BJ (cell line): ENCODE measurements around the gene BCAS1. TPM values are rescaled to one million over a fixed set of nuclear protein-coding genes. Genes with fewer than 3 reads are reported as not detected.
A peak's percentile ranks its signal among the peaks of the same experiment; 100 is the strongest.

Experiments
- CTCF ChIA-PET: fragments of 350-600 bp; formaldehyde crosslinking; extraction: SDS; loops from one replicate; lab custom pipeline; 2021; ENCODE audit warnings: antibody characterized with exemption, inconsistent platforms; lab: Yijun Ruan, JAX
- POLR2A ChIA-PET: fragments of 300-600 bp; sonication (Branson Sonifier 250); formaldehyde crosslinking; extraction: SDS; loops from one replicate; lab custom pipeline; 2021; ENCODE audit warnings: antibody characterized with exemption; lab: Charles Lee
- DNase-seq: peaks from one replicate; pipeline ENCODE4 v3.0.0-alpha.2; 2011; ENCODE audit warnings: low read depth
- H3K27me3 ChIP-seq: 2 replicates; pipeline ENCODE4 v1.6.0; 2011; ENCODE audit warnings: low read length; ENCODE audit not compliant: control insufficient read depth, insufficient read depth
- H3K36me3 ChIP-seq: 2 replicates; pipeline ENCODE4 v1.5.1; 2011; ENCODE audit warnings: low read length; ENCODE audit not compliant: control insufficient read depth, insufficient read depth
- H3K4me3 ChIP-seq: 2 replicates; pipeline ENCODE4 v1.5.1; 2011; ENCODE audit warnings: low read depth, mild to moderate bottlenecking, control low read depth, low read length
- polyA plus RNA-seq: library from polyadenylated mRNA; depleted of rRNA; stranded (reverse); fragments of >200 nt; gene quantifications from 2 replicates; pipeline ENCODE4 v1.2.3, GENCODE V29; 2011
- TF ChIP-seq, protein P1 (sequence below): IDR thresholded peaks from 2 replicates; pipeline ENCODE4 v1.5.1; 2011; ENCODE audit warnings: low read depth, mild to moderate bottlenecking, control low read depth, inconsistent platforms, low read length, moderate library complexity; ENCODE audit not compliant: insufficient read depth

Gene BCAS1
- polyA plus RNA-seq, 1 experiment = not detected

DNA sequence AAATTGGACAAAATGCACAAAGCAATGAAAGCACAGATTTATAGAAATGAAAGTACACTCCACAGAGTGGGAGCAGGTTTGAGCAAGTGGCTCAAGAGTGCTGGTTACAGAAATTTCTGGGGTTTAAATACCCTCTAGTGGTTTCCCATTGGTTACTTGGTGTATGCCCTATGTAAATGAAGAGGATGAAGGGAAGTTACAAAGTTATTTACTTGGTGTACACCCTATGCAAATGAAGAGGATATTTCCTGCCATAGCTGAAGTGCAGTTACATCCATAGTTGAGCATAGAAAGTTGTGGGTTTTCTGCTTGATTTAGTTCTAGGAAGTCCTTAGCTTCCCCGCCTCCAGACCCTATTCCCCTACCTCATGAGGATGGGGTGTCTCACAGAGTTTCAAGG lies 22.7 kb downstream of the BCAS1 start:
- no peaks in the 10 kb centered on the region for H3K36me3 ChIP-seq
- POLR2A ChIA-PET = no interaction called here
- H3K27me3 ChIP-seq = no peaks in the 10 kb centered on the region
- CTCF ChIA-PET = no interaction called here
- no peak overlapping the region for H3K4me3 ChIP-seq
- TF ChIP-seq, protein P1, sequence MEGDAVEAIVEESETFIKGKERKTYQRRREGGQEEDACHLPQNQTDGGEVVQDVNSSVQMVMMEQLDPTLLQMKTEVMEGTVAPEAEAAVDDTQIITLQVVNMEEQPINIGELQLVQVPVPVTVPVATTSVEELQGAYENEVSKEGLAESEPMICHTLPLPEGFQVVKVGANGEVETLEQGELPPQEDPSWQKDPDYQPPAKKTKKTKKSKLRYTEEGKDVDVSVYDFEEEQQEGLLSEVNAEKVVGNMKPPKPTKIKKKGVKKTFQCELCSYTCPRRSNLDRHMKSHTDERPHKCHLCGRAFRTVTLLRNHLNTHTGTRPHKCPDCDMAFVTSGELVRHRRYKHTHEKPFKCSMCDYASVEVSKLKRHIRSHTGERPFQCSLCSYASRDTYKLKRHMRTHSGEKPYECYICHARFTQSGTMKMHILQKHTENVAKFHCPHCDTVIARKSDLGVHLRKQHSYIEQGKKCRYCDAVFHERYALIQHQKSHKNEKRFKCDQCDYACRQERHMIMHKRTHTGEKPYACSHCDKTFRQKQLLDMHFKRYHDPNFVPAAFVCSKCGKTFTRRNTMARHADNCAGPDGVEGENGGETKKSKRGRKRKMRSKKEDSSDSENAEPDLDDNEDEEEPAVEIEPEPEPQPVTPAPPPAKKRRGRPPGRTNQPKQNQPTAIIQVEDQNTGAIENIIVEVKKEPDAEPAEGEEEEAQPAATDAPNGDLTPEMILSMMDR = no peak
- no peak for DNase-seq

DNA sequence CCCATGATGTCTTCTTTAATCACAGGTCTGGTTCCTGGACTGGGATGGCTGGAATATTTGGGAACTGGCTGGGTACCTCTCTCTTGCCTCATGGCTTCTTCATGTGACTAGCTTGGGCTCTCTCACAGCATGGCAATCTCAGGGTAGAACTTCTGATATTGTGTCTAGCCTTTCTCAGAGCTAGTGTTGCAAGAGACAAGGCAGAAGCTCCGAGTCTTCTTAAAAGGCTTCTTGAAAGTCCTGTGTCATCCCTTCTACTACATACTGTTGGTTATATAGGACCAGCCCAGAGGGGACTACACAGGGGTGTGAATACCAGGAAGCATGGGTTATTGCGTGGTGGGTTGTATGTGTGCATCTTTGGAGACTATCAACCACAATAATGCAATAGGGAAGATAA lies 23.3 kb downstream of the BCAS1 start:
- no peaks in the 10 kb centered on the region for H3K27me3 ChIP-seq
- H3K4me3 ChIP-seq = no peak overlapping the region
- ChIA-PET CTCF (interaction anchor here (0.7 kb wide), 1 partner anchor 9 kb away, joined by 3 read pairs; no protein-coding TSS in a partner anchor), POLR2A (no interaction called here)
- H3K36me3 ChIP-seq = no peaks in the 10 kb centered on the region
- TF ChIP-seq, protein P1 = no peak
- no peak for DNase-seq

DNA sequence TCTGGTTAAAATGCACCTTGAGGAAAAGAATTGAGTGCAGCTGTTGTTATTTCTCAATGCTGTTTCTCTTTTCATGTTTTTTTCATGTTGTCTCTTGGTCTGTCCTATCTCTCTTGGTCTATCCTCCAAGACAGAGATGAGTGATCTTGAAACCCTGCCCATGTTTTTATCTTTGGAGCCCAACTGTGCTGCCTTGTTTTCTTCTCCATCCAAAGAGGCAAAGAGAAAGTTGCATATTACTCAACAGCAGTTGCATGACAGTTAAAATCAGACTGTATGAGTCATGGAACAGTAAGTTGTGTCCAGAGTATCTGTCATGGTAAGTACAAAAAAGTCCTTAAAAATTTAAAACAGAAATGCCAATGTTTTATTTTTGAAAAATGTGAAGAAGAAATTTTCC lies 26.2 kb downstream of the BCAS1 start:
- Histone ChIP-seq H3K27me3 (no peaks in the 10 kb centered on the region), H3K36me3 (no peaks in the 10 kb centered on the region), H3K4me3 (no peak overlapping the region)
- peak; percentile 64 for DNase-seq
- ChIA-PET POLR2A (no interaction called here), CTCF (no interaction called here)
- TF ChIP-seq, protein P1 = no peak

DNA sequence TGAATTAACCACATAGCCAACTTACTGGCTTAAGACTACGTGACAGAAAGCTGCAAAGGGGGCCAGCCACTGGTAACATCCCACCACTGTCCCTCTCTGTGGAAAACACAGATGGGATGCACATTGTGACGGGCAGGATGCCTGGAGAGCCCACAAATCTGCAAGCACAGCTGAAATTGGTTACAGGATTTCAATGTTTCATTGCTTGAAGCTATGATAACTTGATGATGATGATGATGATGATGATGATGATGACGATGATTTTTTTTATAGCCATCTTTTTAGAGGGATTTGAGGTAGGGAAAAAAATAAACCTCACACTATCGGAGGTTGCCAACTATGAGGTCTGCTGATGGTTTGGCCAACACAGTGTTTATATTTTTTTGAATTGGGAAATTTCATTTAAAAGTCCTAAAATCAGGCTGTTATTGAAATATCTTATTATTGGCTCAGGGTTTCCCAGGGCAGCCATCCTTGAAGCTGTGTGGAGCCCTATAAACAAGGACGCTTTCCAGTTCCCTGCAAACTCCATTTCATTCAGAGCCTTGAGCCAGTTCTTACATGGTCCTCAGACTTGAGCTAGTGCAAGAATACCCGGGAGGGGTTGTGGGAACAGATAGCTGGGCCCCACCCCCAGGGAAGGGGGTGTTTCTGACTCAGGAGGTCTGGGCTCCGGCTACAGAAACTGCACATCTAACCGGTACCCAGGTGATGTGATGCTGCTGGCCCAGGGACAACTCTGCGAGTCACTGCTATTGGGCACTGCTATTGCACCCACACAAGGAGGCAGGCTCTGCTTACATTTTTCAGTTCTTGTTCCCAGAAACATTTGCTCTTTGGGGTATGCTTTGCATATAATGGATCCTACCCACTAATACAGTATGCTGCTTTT lies 27.1 kb downstream of the BCAS1 start:
- POLR2A ChIA-PET = no interaction called here
- Histone ChIP-seq H3K36me3 (no peaks in the 10 kb centered on the region), H3K27me3 (no peaks in the 10 kb centered on the region), H3K4me3 (no peak overlapping the region)
- TF ChIP-seq, protein P1 = no peak
- no peak for DNase-seq
- CTCF ChIA-PET = interaction anchor here (0.9 to 1.1 kb wide), 2 partner anchors 11 to 603 kb away, joined by 3 to 4 read pairs; no protein-coding TSS in a partner anchor

DNA sequence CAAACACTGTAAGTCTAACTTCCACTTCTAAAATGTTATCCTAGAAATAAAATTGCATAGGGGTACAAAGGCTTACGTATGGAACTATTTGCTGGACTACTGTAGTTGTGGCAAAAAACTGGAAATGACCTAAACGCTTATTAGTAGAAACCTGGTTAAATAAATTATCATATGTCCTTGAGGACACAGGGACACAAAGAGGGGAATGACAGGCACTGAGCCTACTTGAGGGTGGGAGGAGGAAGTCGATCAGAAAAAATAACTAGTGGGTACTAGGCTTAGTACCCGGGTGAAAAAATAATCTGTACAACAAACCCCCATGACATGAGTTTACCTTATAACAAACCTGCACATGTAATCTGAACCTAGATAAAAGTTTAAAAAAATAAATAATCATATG lies 28.4 kb downstream of the BCAS1 start:
- H3K27me3 ChIP-seq = no peaks in the 10 kb centered on the region
- CTCF ChIA-PET = interaction anchor here (1.1 kb wide), 1 partner anchor 12 kb away, joined by 4 read pairs; no protein-coding TSS in a partner anchor
- POLR2A ChIA-PET = no interaction called here

More for the DNA sequence above, 28.4 kb downstream of the BCAS1 start:
- TF ChIP-seq, protein P1 = no peak
- H3K4me3 ChIP-seq = no peak overlapping the region
- no peak for DNase-seq
- H3K36me3 ChIP-seq = no peaks in the 10 kb centered on the region
